Neural progenitor cell (in vitro differentiated cells): ENCODE data around the gene ZNF516. TPM values are rescaled to one million over a fixed set of nuclear protein-coding genes. Genes with fewer than 3 reads are reported as not detected.
"Not testable (repeated sequence)": the region's sequence is repeated elsewhere in the genome, so short reads cannot be mapped to it uniquely, and the experiment has no call there.

Experiments
- DNase-seq: peaks from one replicate; pipeline ENCODE4 v3.0.0-alpha.2; 2016; ENCODE audit warnings: low spot score
- H2AFZ ChIP-seq: fragments of 200-600 bp; sonication (generic); replicated peaks from 2 replicates; pipeline ENCODE4 v1.6.1; 2016; ENCODE audit warnings: antibody characterized with exemption
- H3F3A ChIP-seq: fragments of 200-600 bp; sonication (generic); 2 replicates; pipeline ENCODE4 v1.6.1; 2016; ENCODE audit warnings: antibody characterized with exemption, low read depth
- H3K27ac ChIP-seq: fragments of 200-600 bp; sonication (generic); 2 replicates; pipeline ENCODE4 v1.5.1; 2016; ENCODE audit warnings: mild to moderate bottlenecking
- H3K27me3 ChIP-seq: fragments of 200-600 bp; sonication (generic); 2 replicates; pipeline ENCODE4 v1.6.1; 2016; ENCODE audit warnings: mild to moderate bottlenecking, moderate library complexity
- H3K36me3 ChIP-seq: fragments of 200-600 bp; sonication (generic); 2 replicates; pipeline ENCODE4 v1.5.1; 2016
- H3K4me1 ChIP-seq: fragments of 200-600 bp; sonication (generic); 2 replicates; pipeline ENCODE4 v1.6.1; 2016; ENCODE audit warnings: mixed run types
- H3K4me2 ChIP-seq: fragments of 200-600 bp; sonication (generic); 2 replicates; pipeline ENCODE4 v1.6.1; 2016
- H3K4me3 ChIP-seq: fragments of 200-600 bp; sonication (generic); 2 replicates; pipeline ENCODE4 v1.5.1; 2016
- H3K79me2 ChIP-seq: fragments of 200-600 bp; sonication (generic); 2 replicates; pipeline ENCODE4 v1.6.1; 2016; ENCODE audit warnings: low read depth
- H3K9ac ChIP-seq: fragments of 200-600 bp; sonication (generic); 2 replicates; pipeline ENCODE4 v1.6.1; 2016
- H3K9me3 ChIP-seq: fragments of 200-600 bp; sonication (generic); 2 replicates; pipeline ENCODE4 v1.5.1; 2016; ENCODE audit warnings: low read depth
- H4K20me1 ChIP-seq: fragments of 200-600 bp; sonication (generic); 2 replicates; pipeline ENCODE4 v1.6.1; 2016; ENCODE audit warnings: low read depth
- H3K27ac Mint-ChIP-seq: 3 replicates; pipeline ENCODE4 v1.8.0; 2021; ENCODE audit warnings: mixed read lengths
- H3K27me3 Mint-ChIP-seq: 2 replicates; pipeline ENCODE4 v1.8.0; 2022; ENCODE audit warnings: low read depth, mild to moderate bottlenecking, inconsistent platforms, moderate library complexity, mixed read lengths; ENCODE audit not compliant: insufficient read depth
- H3K36me3 Mint-ChIP-seq: 3 replicates; pipeline ENCODE4 v1.8.0; 2021; ENCODE audit warnings: mixed read lengths
- H3K4me1 Mint-ChIP-seq: 3 replicates; pipeline ENCODE4 v1.8.0; 2021; ENCODE audit warnings: mixed read lengths
- H3K4me3 Mint-ChIP-seq: 3 replicates; pipeline ENCODE4 v1.8.0; 2021; ENCODE audit warnings: mild to moderate bottlenecking, moderate library complexity, mixed read lengths
- H3K9me3 Mint-ChIP-seq: 3 replicates; pipeline ENCODE4 v1.8.0; 2020; ENCODE audit warnings: mixed read lengths
- EZH2 ChIP-seq: fragments of 200-600 bp; sonication (generic); IDR thresholded peaks from 2 replicates; pipeline ENCODE4 v1.6.1; 2017; ENCODE audit warnings: antibody characterized with exemption, mild to moderate bottlenecking, moderate library complexity
- EZH2phosphoT487 ChIP-seq: fragments of 200-600 bp; sonication (generic); IDR thresholded peaks from 2 replicates; pipeline ENCODE4 v1.6.1; 2017; ENCODE audit warnings: antibody characterized with exemption
- total RNA-seq: library from RNA; depleted of rRNA; stranded (reverse); fragments of >200 nt; gene quantifications from 2 replicates; pipeline ENCODE4 v1.2.3, GENCODE V29; 2015; ENCODE audit warnings: low replicate concordance
- TF ChIP-seq, protein P1 (sequence below): fragments of 200-600 bp; sonication (generic); IDR thresholded peaks from 2 replicates; pipeline ENCODE4 v1.5.1; 2017; ENCODE audit warnings: antibody characterized with exemption, mild to moderate bottlenecking

ZNF516 gene
- total RNA-seq, 1 donor from 2014 or later: 45.5 TPM

DNA sequence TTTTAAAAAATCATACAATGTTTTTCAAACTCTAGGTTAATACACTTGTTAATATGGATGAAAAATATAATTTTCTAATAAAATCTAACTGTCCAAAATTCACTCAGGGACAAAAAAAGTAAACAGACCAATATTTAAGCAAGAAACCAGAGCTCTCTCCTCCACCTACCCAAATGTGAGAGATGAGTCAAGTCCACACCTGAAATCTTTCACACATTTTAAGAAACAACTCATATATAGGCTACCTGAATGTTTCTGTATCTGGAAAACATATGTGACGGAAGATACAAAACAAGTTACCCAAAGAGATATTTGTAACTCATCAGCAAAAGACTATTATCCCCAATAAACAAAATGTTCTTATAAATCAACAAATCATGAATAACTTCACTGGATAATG is 20.2 kb downstream of the ZNF516 start:
- no peak overlapping the region for H2AFZ ChIP-seq
- H4K20me1 ChIP-seq: peaks cover 97% of the 10 kb centered on the region
- Mint-ChIP-seq H3K4me1 (peaks cover 29% of the 10 kb centered on the region), H3K27me3 (no peaks in the 10 kb centered on the region), H3K4me3 (no peak overlapping the region), H3K9me3 (peaks cover 19% of the 10 kb centered on the region), H3K27ac (no peak overlapping the region), H3K36me3 (peaks cover 35% of the 10 kb centered on the region)
- no peaks in the 10 kb centered on the region for H3K9me3 ChIP-seq
- H3K9ac ChIP-seq: no peak overlapping the region
- TF ChIP-seq EZH2phosphoT487 (no peak), EZH2 (no peak)
- TF ChIP-seq, protein P1, sequence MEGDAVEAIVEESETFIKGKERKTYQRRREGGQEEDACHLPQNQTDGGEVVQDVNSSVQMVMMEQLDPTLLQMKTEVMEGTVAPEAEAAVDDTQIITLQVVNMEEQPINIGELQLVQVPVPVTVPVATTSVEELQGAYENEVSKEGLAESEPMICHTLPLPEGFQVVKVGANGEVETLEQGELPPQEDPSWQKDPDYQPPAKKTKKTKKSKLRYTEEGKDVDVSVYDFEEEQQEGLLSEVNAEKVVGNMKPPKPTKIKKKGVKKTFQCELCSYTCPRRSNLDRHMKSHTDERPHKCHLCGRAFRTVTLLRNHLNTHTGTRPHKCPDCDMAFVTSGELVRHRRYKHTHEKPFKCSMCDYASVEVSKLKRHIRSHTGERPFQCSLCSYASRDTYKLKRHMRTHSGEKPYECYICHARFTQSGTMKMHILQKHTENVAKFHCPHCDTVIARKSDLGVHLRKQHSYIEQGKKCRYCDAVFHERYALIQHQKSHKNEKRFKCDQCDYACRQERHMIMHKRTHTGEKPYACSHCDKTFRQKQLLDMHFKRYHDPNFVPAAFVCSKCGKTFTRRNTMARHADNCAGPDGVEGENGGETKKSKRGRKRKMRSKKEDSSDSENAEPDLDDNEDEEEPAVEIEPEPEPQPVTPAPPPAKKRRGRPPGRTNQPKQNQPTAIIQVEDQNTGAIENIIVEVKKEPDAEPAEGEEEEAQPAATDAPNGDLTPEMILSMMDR: no peak
- peaks cover 36% of the 10 kb centered on the region for H3K4me1 ChIP-seq
- H3F3A ChIP-seq: peaks cover 6% of the 10 kb centered on the region
- H3K4me3 ChIP-seq: no peak overlapping the region
- H3K27ac ChIP-seq: no peak overlapping the region
- H3K36me3 ChIP-seq: no peaks in the 10 kb centered on the region
- no peak overlapping the region for H3K4me2 ChIP-seq
- H3K27me3 ChIP-seq: no peaks in the 10 kb centered on the region
- no peak for DNase-seq
- peaks cover 100% of the 10 kb centered on the region for H3K79me2 ChIP-seq

DNA sequence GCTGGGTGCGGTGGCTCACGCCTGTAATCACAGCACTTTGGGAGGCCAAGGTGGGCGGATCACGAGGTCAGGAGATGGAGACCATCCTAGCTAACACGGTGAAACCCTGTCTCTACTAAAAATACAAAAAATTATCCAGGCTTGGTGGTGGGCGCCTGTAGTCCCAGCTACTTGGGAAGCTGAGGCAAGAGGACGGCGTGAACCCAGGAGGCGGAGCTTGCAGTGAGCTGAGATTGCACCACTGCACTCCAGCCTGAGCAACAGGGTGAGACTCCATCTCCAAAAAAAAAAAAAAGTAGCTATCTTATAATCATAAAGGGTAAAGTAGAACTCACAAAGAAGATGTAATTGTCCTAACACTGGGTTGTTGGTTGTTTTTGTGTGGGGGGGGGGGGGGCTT is 21.5 kb downstream of the ZNF516 start:
- H2AFZ ChIP-seq, H3K27me3 ChIP-seq, H3K4me2 ChIP-seq, H3K9ac ChIP-seq, H3K9me3 ChIP-seq, H3K4me3 Mint-ChIP-seq, H3K27ac Mint-ChIP-seq, H3K4me3 ChIP-seq, H3K27me3 Mint-ChIP-seq, DNase-seq, H3F3A ChIP-seq, H3K36me3 ChIP-seq, H3K27ac ChIP-seq: not testable (repeated sequence)
- H3K4me1 Mint-ChIP-seq: peaks cover 22% of the 10 kb centered on the region
- peaks cover 38% of the 10 kb centered on the region for H3K36me3 Mint-ChIP-seq
- Histone ChIP-seq H3K4me1 (peaks cover 23% of the 10 kb centered on the region), H3K79me2 (peaks cover 100% of the 10 kb centered on the region), H4K20me1 (peaks cover 97% of the 10 kb centered on the region)
- H3K9me3 Mint-ChIP-seq: peaks cover 22% of the 10 kb centered on the region

DNA sequence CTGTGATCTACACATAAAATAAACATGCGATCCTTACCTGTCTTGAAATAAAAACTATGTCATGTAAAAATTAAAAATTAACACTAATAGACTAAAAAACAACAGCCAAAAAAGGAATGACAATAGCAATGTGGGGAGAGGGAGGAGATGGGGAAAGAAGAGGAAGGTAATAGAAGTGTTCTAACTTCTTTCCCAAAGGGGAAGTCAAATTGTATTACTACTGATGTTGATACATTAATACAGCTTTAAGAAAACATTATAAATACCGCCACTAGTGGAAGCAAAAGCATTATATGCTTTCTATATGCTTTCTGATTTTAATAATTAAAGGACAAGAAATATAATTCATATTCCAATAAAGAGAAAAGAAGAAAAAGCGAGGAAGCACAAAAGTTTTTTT is 22.2 kb downstream of the ZNF516 start:
- Histone ChIP-seq H3K4me3 (no peak overlapping the region), H3K36me3 (no peaks in the 10 kb centered on the region), H3K4me2 (no peak overlapping the region), H2AFZ (no peak overlapping the region), H3K79me2 (peaks cover 100% of the 10 kb centered on the region), H4K20me1 (peaks cover 97% of the 10 kb centered on the region), H3K27ac (no peak overlapping the region), H3K9me3 (no peaks in the 10 kb centered on the region), H3F3A (peaks cover 6% of the 10 kb centered on the region), H3K9ac (no peak overlapping the region), H3K4me1 (peaks cover 19% of the 10 kb centered on the region), H3K27me3 (no peaks in the 10 kb centered on the region)
- H3K4me1 Mint-ChIP-seq: peaks cover 22% of the 10 kb centered on the region
- H3K27ac Mint-ChIP-seq: no peak overlapping the region
- H3K27me3 Mint-ChIP-seq: no peaks in the 10 kb centered on the region
- no peak overlapping the region for H3K4me3 Mint-ChIP-seq
- no peak for TF ChIP-seq EZH2phosphoT487
- TF ChIP-seq, protein P1: no peak
- peaks cover 44% of the 10 kb centered on the region for H3K36me3 Mint-ChIP-seq
- H3K9me3 Mint-ChIP-seq: peaks cover 22% of the 10 kb centered on the region
- DNase-seq: no peak

DNA sequence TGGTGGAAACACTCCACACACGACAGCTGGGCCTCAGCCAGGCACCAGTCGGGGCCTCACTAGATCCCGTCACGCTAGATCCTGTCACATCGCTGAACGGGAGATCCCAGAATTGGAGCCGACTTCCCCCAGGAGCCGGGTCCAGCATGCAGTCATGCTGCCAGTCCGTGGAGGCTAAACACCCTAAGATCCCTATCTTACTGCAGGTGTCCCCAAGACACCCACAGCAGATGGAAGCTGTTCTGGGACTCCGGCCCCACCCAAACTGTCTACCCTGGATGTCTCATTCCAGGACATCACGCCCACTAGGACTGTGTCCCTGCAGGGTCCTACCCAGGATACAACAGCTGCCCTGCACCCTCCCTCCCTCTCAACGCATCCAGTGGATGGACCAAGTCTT is 23.4 kb downstream of the ZNF516 start:
- Histone ChIP-seq H3K79me2 (peaks cover 98% of the 10 kb centered on the region), H3K4me2 (no peak overlapping the region), H3K4me1 (peaks cover 8% of the 10 kb centered on the region), H4K20me1 (peaks cover 95% of the 10 kb centered on the region), H3F3A (no peaks in the 10 kb centered on the region), H3K4me3 (no peak overlapping the region), H3K9ac (no peak overlapping the region), H2AFZ (no peak overlapping the region), H3K36me3 (no peaks in the 10 kb centered on the region), H3K27ac (no peak overlapping the region), H3K27me3 (no peaks in the 10 kb centered on the region), H3K9me3 (no peaks in the 10 kb centered on the region)
- Mint-ChIP-seq H3K36me3 (peaks cover 47% of the 10 kb centered on the region), H3K4me1 (peaks cover 13% of the 10 kb centered on the region), H3K27me3 (no peaks in the 10 kb centered on the region), H3K27ac (no peak overlapping the region), H3K9me3 (peaks cover 22% of the 10 kb centered on the region), H3K4me3 (no peak overlapping the region)
- DNase-seq: no peak
- no peak for TF ChIP-seq EZH2
- no peak for TF ChIP-seq EZH2phosphoT487
- TF ChIP-seq, protein P1: no peak
